ENCODE results near the gene ZFAND2B. TPM values are rescaled to one million over a fixed set of nuclear protein-coding genes. Genes with fewer than 3 reads are reported as not detected.

Gene ZFAND2B
- total RNA-seq, 2 experiments from 2014 or later, result 65.9 to 67.4 TPM

- Histone ChIP-seq H3K4me1 (ENCODE audit: insufficient read depth, low read length) (peaks cover 19% of the 10 kb centered on the region), H3K9me3 (ENCODE audit: control insufficient read depth in 1 of 2, insufficient read depth in 1 of 2, low read length in 2 of 2) (no peaks in the 10 kb centered on the region), H3K27me3 (ENCODE audit: control insufficient read depth in 1 of 2, insufficient read depth in 2 of 2, low read length in 2 of 2) (no peaks in the 10 kb centered on the region), H3K4me3 (ENCODE audit: low read length) (no peak overlapping the region), H3K36me3 (ENCODE audit: insufficient read depth, low read length) (peaks cover 24% of the 10 kb centered on the region), H3K27ac (ENCODE audit: low read depth in 1 of 2, low read length in 2 of 2) (no peak overlapping the region)
- intact Hi-C loops (cut with DNase I, micrococcal nuclease), result no loop called here
- peaks cover 14% of the 10 kb centered on the region for H3K4me1 Mint-ChIP-seq (ENCODE audit: low read depth)
- no peak for TF ChIP-seq CTCF (IDR thresholded peaks at IDR 0.05)
- DNase-seq, result no peak
- H3K27me3 Mint-ChIP-seq, result no peaks in the 10 kb centered on the region
- no peak overlapping the region for H3K4me3 Mint-ChIP-seq
- H3K9me3 Mint-ChIP-seq, result no peaks in the 10 kb centered on the region
- H3K36me3 Mint-ChIP-seq (ENCODE audit: low read depth), result peaks cover 32% of the 10 kb centered on the region
- H3K27ac Mint-ChIP-seq, result no peak overlapping the region
- CTCF ChIA-PET, result interaction anchor here (1.0 kb wide), 1 partner anchor 43 kb away, joined by 4 read pairs; no protein-coding TSS in a partner anchor
- ATAC-seq (ENCODE audit: poor library complexity), result no peak
- POLR2A ChIA-PET, result no interaction called here
These were observed 37.6 kb upstream of the ZFAND2B start for GRCh38 chr2:219168932-219169331.

GRCh38 chr2:219169930-219170654 lies 36.5 kb upstream of the ZFAND2B start, which contains the start of gene SLC23A3:
Gene SLC23A3, minus strand, starts transcription at chr2:219170029. Its CDS starts 45 bp downstream, at chr2:219169984.
- Mint-ChIP-seq H3K36me3 (ENCODE audit: low read depth) (peaks cover 43% of the 10 kb centered on the region), H3K9me3 (no peaks in the 10 kb centered on the region), H3K4me1 (ENCODE audit: low read depth) (peaks cover 24% of the 10 kb centered on the region), H3K27ac (no peak within 1 kb of the TSS), H3K27me3 (no peaks in the 10 kb centered on the region), H3K4me3 (no peak within 1 kb of the TSS)
- Histone ChIP-seq H3K36me3 (ENCODE audit: insufficient read depth, low read length) (peaks cover 36% of the 10 kb centered on the region), H3K4me1 (ENCODE audit: insufficient read depth, low read length) (peaks cover 31% of the 10 kb centered on the region), H3K27ac (ENCODE audit: low read depth in 1 of 2, low read length in 2 of 2) (no peak within 1 kb of the TSS), H3K27me3 (ENCODE audit: control insufficient read depth in 1 of 2, insufficient read depth in 2 of 2, low read length in 2 of 2) (no peaks in the 10 kb centered on the region), H3K4me3 (ENCODE audit: low read length) (no peak within 1 kb of the TSS), H3K9me3 (ENCODE audit: control insufficient read depth in 1 of 2, insufficient read depth in 1 of 2, low read length in 2 of 2) (no peaks in the 10 kb centered on the region)
- DNase-seq (no peak), ATAC-seq (ENCODE audit: poor library complexity) (no peak)
- ChIA-PET CTCF (interaction anchor here (1.0 to 5.0 kb wide), 7 partner anchors 12 to 125 kb away, joined by 3 to 21 read pairs (median 5); partner anchors contain the start of genes NHEJ1 and ZFAND2B), POLR2A (interaction anchor here (0.6 to 3.3 kb wide), 5 partner anchors 12 to 59 kb away, joined by 3 to 13 read pairs (median 4); partner anchors contain the start of genes ABCB6, ANKZF1, ATG9A and ZFAND2B)
- no peak for TF ChIP-seq CTCF (IDR thresholded peaks at IDR 0.05)
- intact Hi-C loops (cut with DNase I, micrococcal nuclease), result loop anchor here in 1 of 2 experiments (10.0 kb wide), 4 partner anchors 425 to 765 kb away; partner anchors contain the start of genes STK11IP and TTLL4

GRCh38 chr2:219171231-219171651 lies 35.3 kb upstream of the ZFAND2B start:
- no peaks in the 10 kb centered on the region for H3K9me3 Mint-ChIP-seq
- H3K36me3 Mint-ChIP-seq (ENCODE audit: low read depth), result peaks cover 52% of the 10 kb centered on the region
- intact Hi-C loops (cut with DNase I, micrococcal nuclease), result loop anchor here (1.0 to 10.0 kb wide), 6 partner anchors 10 to 766 kb away; partner anchors contain the start of genes STK11IP (in 1 of the 2) and TTLL4 (in 1 of the 2)
- DNase-seq (peak in 7 of 14 experiments; percentile 5 to 69 (median 53)), ATAC-seq (ENCODE audit: poor library complexity) (peak; percentile 62)
- H3K27ac Mint-ChIP-seq, result peak overlapping the region; percentile 69
- no peaks in the 10 kb centered on the region for H3K27me3 ChIP-seq (ENCODE audit: control insufficient read depth in 1 of 2, insufficient read depth in 2 of 2, low read length in 2 of 2)
- H3K36me3 ChIP-seq (ENCODE audit: insufficient read depth, low read length), result peaks cover 36% of the 10 kb centered on the region
- no peaks in the 10 kb centered on the region for H3K9me3 ChIP-seq (ENCODE audit: control insufficient read depth in 1 of 2, insufficient read depth in 1 of 2, low read length in 2 of 2)
- peak overlapping the region in 1 of 2 donors; percentile 4 for H3K27ac ChIP-seq (ENCODE audit: low read depth in 1 of 2, low read length in 2 of 2)
- peaks cover 42% of the 10 kb centered on the region for H3K4me1 ChIP-seq (ENCODE audit: insufficient read depth, low read length)
- no peaks in the 10 kb centered on the region for H3K27me3 Mint-ChIP-seq
- H3K4me1 Mint-ChIP-seq (ENCODE audit: low read depth), result peaks cover 35% of the 10 kb centered on the region
- H3K4me3 Mint-ChIP-seq, result no peak overlapping the region
- peak; percentile 79 for TF ChIP-seq CTCF (IDR thresholded peaks at IDR 0.05)
- POLR2A ChIA-PET, result interaction anchor here (0.5 to 3.3 kb wide), 10 partner anchors 11 to 146 kb away, joined by 3 to 13 read pairs (median 4); partner anchors contain the start of genes ABCB6, ANKZF1, ATG9A and TUBA4A
- no peak overlapping the region for H3K4me3 ChIP-seq (ENCODE audit: low read length)
- CTCF ChIA-PET, result interaction anchor here (0.8 to 5.0 kb wide), 12 partner anchors 12 to 128 kb away, joined by 3 to 21 read pairs (median 4); partner anchors contain the start of genes ANKZF1, ATG9A, NHEJ1 and ZFAND2B
